Gastroesophageal sphincter (tissue), 3 donors: Measurements from ENCODE around the gene AP2S1.

ENCODE experiments used
- EP300 ChIP-seq: sonication (generic); formaldehyde crosslinking; IDR thresholded peaks from one replicate; pipeline ENCODE4 v1.6.1; 2017; ENCODE audit warnings: antibody characterized with exemption, mild to moderate bottlenecking
- TF ChIP-seq, protein P1 (sequence below), 4 experiments: fragments of 200-600 bp in 2 of 4; fragments of 450-650 bp in 2 of 4; sonication (generic) in 1 of 4; IDR thresholded peaks; one replicate each; pipeline ENCODE4 v1.5.1; 2017 to 2019; ENCODE audit warnings: antibody characterized with exemption in 4 of 4, mild to moderate bottlenecking in 2 of 4, moderate library complexity in 2 of 4

GRCh38 chr19:46868025-46868802, 17.6 kb upstream of the AP2S1 start:
- TF ChIP-seq, protein P1, sequence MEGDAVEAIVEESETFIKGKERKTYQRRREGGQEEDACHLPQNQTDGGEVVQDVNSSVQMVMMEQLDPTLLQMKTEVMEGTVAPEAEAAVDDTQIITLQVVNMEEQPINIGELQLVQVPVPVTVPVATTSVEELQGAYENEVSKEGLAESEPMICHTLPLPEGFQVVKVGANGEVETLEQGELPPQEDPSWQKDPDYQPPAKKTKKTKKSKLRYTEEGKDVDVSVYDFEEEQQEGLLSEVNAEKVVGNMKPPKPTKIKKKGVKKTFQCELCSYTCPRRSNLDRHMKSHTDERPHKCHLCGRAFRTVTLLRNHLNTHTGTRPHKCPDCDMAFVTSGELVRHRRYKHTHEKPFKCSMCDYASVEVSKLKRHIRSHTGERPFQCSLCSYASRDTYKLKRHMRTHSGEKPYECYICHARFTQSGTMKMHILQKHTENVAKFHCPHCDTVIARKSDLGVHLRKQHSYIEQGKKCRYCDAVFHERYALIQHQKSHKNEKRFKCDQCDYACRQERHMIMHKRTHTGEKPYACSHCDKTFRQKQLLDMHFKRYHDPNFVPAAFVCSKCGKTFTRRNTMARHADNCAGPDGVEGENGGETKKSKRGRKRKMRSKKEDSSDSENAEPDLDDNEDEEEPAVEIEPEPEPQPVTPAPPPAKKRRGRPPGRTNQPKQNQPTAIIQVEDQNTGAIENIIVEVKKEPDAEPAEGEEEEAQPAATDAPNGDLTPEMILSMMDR (IDR thresholded peaks at IDR 0.05) = no peak
- TF ChIP-seq EP300 = no peak
